K562 (cell line): ENCODE results near the gene SHISAL1. TPM values are rescaled to one million over a fixed set of nuclear protein-coding genes. Genes with fewer than 3 reads are reported as not detected.

Experiments used
- ATAC-seq: fragments of 200-7000 bp; cut with Tn5 transposase; 3 replicates; pipeline ENCODE4 v1.9.1; 2020; ENCODE audit warnings: moderate library complexity
- BruUV-seq: library from RNA; stranded (reverse); fragments of 400-500 nt; replicated peaks from 2 replicates; lab custom pipeline; 2021; lab: Mats Ljungman, UMichigan
- CTCF ChIA-PET: fragments of 300-600 bp; formaldehyde crosslinking; extraction: SDS; loops from one replicate; lab custom pipeline; 2021; ENCODE audit warnings: low intra/inter-chr PET ratio; lab: Yijun Ruan, JAX
- POLR2A ChIA-PET: fragments of 300-600, 350-650 bp; sonication (Branson Sonifier 250); formaldehyde crosslinking; extraction: SDS; loops from one replicate; lab custom pipeline; 2021; ENCODE audit warnings: antibody characterized with exemption, inconsistent platforms; lab: Yijun Ruan, JAX
- DNase-seq, 4 experiments: peaks; one replicate each; pipeline versions ENCODE4 v3.0.0 to v3.0.0-alpha.2; 2011 to 2018; ENCODE audit warnings: low spot score in 3 of 4, mixed read lengths in 3 of 4; ENCODE audit errors: extremely low read depth in 1 of 4
- FAIRE-seq: peaks from 2 replicates; lab custom pipeline; 2011; peaks lifted over from hg19 to GRCh38; lab: Jason Lieb, UNC
- H2AFZ ChIP-seq: 2 replicates; pipeline ENCODE4 v1.6.0; 2011; ENCODE audit warnings: low read depth, low read length, control low read depth, inconsistent platforms
- H3K27ac ChIP-seq: fragments of 200-600 bp; 3 replicates; pipeline ENCODE4 v1.8.0; 2011; ENCODE audit warnings: low read depth, mild to moderate bottlenecking, control low read depth, inconsistent platforms, low read length, moderate library complexity, mixed read lengths; ENCODE audit errors: extremely low read depth
- H3K27me3 ChIP-seq, 2 experiments: fragments of 300-600 bp in 1 of 2; 2 replicates in 1 of 2; 3 replicates in 1 of 2; pipeline versions ENCODE4 v1.6.0 to v1.8.0; 2011; ENCODE audit warnings: inconsistent platforms in 2 of 2, low read length in 2 of 2, mild to moderate bottlenecking in 1 of 2, mixed read lengths in 1 of 2, moderate library complexity in 1 of 2; ENCODE audit not compliant: control insufficient read depth in 2 of 2, insufficient read depth in 2 of 2
- H3K36me3 ChIP-seq: fragments of 300-600 bp; 3 replicates; pipeline ENCODE4 v1.8.0; 2011; ENCODE audit warnings: mild to moderate bottlenecking, low read length, inconsistent platforms; ENCODE audit not compliant: control insufficient read depth, insufficient read depth
- H3K4me1 ChIP-seq, 2 experiments: fragments of 200-600 bp in 1 of 2; replicated peaks in 1 of 2; 2 replicates in 1 of 2; 3 replicates in 1 of 2; pipeline versions ENCODE4 v1.5.1 to v1.8.0; 2011; ENCODE audit warnings: inconsistent platforms in 2 of 2, low read length in 2 of 2, mild to moderate bottlenecking in 1 of 2, mixed read lengths in 1 of 2, moderate library complexity in 1 of 2; ENCODE audit not compliant: control insufficient read depth in 2 of 2, insufficient read depth in 2 of 2
- H3K4me2 ChIP-seq: 2 replicates; pipeline ENCODE4 v1.6.1; 2011; ENCODE audit warnings: low read length, control low read depth, inconsistent platforms, mixed read lengths; ENCODE audit not compliant: insufficient read depth
- H3K4me3 ChIP-seq: fragments of 200-600 bp; sonication (generic), shearing (Covaris generic); 2 replicates; pipeline ENCODE4 v1.5.1; 2016; ENCODE audit warnings: control low read depth, inconsistent platforms
- H3K79me2 ChIP-seq: fragments of 200-600 bp; 3 replicates; pipeline ENCODE4 v1.8.0; 2011; ENCODE audit warnings: low read length, inconsistent platforms; ENCODE audit not compliant: control insufficient read depth, insufficient read depth
- H3K9ac ChIP-seq, 2 experiments: 2 replicates each; pipeline versions ENCODE4 v1.6.0 to v1.6.1; 2011; ENCODE audit warnings: low read depth in 2 of 2, low read length in 2 of 2, control low read depth in 1 of 2, inconsistent platforms in 1 of 2, mild to moderate bottlenecking in 1 of 2, mixed read lengths in 1 of 2; ENCODE audit not compliant: insufficient read depth in 1 of 2
- H3K9me1 ChIP-seq: one replicate; pipeline ENCODE4 v1.6.0; 2011; ENCODE audit warnings: inconsistent platforms, mild to moderate bottlenecking, low read length, moderate library complexity; ENCODE audit not compliant: control insufficient read depth, insufficient read depth
- H3K9me3 ChIP-seq: replicated peaks from 2 replicates; pipeline ENCODE4 v1.5.1; 2011; ENCODE audit warnings: low read depth, low read length, inconsistent platforms; ENCODE audit not compliant: control insufficient read depth, insufficient read depth
- H4K20me1 ChIP-seq: replicated peaks from 2 replicates; pipeline ENCODE4 v1.6.1; 2011; ENCODE audit warnings: low read length, inconsistent platforms, mixed read lengths; ENCODE audit not compliant: control insufficient read depth, insufficient read depth
- ILK ChIP-seq: fragments of 450-650 bp; IDR thresholded peaks from 2 replicates; pipeline ENCODE4 v1.6.1; 2016; ENCODE audit warnings: missing genetic modification characterization, low read depth, mild to moderate bottlenecking, missing compliant biosample characterization, moderate library complexity, borderline replicate concordance
- IRF2 ChIP-seq: sonication (generic); formaldehyde crosslinking; IDR thresholded peaks from 2 replicates; pipeline ENCODE4 v1.8.1; 2022; ENCODE audit warnings: mild to moderate bottlenecking, missing genetic modification reagents
- MXI1 ChIP-seq: IDR thresholded peaks from 2 replicates; pipeline ENCODE4 v1.6.1; 2011; ENCODE audit warnings: low read depth, mild to moderate bottlenecking, improper control_type of control experiment, low read length
- NEUROD1 ChIP-seq: fragments of 150-350 bp; IDR thresholded peaks from 2 replicates; pipeline ENCODE4 v1.6.1; 2014; ENCODE audit warnings: borderline replicate concordance, low read length, low read depth; ENCODE audit not compliant: partially characterized antibody
- NFIC ChIP-seq: fragments of 450-650 bp; IDR thresholded peaks from 2 replicates; pipeline ENCODE4 v1.6.1; 2017; ENCODE audit warnings: mild to moderate bottlenecking, inconsistent platforms
- POLR2B ChIP-seq: fragments of 450-650 bp; IDR thresholded peaks from 2 replicates; pipeline ENCODE4 v1.6.1; 2018; ENCODE audit warnings: low read depth; ENCODE audit not compliant: partially characterized antibody
- RBM17 ChIP-seq: fragments of 200-400 bp; formaldehyde crosslinking; IDR thresholded peaks from 2 replicates; pipeline ENCODE4 v1.6.1; 2017; ENCODE audit warnings: low read depth, mild to moderate bottlenecking, low read length, borderline replicate concordance
- STAT5A ChIP-seq: IDR thresholded peaks from 2 replicates; pipeline ENCODE4 v1.6.1; 2012; ENCODE audit warnings: low read length, inconsistent platforms, borderline replicate concordance
- TAF15 ChIP-seq: fragments of 200-400 bp; formaldehyde crosslinking; IDR thresholded peaks from 2 replicates; pipeline ENCODE4 v1.6.1; 2017; ENCODE audit warnings: mild to moderate bottlenecking, low read depth, low read length, moderate library complexity
- ZNF586 ChIP-seq: fragments of 450-650 bp; formaldehyde crosslinking; conservative IDR thresholded peaks from 2 replicates; pipeline ENCODE4 v1.4.0; 2020; ENCODE audit warnings: mild to moderate bottlenecking, moderate library complexity
- ZNF780A ChIP-seq: fragments of 250-450 bp; sonication (Bioruptor Pico); IDR thresholded peaks from 2 replicates; pipeline ENCODE4 v1.5.0; 2021; ENCODE audit warnings: mild to moderate bottlenecking
- WGBS: fragments of 100-300 bp; shearing (Covaris generic); methylation state at CpG from one replicate; pipeline ENCODE4 v1.1.6; 2016; ENCODE audit warnings: low coverage, mixed read lengths; ENCODE audit not compliant: insufficient coverage; ENCODE audit errors: missing lambda C conversion rate; 5-methylcytosine and 5-hydroxymethylcytosine counted together
- in situ Hi-C: fragments of 300-500 bp; cut with MboI; formaldehyde crosslinking; loops from 4 replicates; pipeline ENCODE4 v1.15.0; 2018; ENCODE audit warnings: inconsistent platforms, mixed read lengths
- intact Hi-C: fragments of 100-400 bp; cut with micrococcal nuclease; formaldehyde crosslinking; loops from 2 replicates; pipeline ENCODE4 v1.14.2; 2022
- polyA plus RNA-seq, 8 experiments: library from polyadenylated mRNA; depleted of rRNA in 4 of 8; stranded (reverse) in 5 of 8; unstranded in 3 of 8; fragments of >200 nt; fragmentation: Nextera tagmentation in 2 of 8; fragmentation: Illumina TruSeq in 1 of 8; extraction: Ambion mirVana in 2 of 8; extraction: Trizol in 1 of 8; gene quantifications; 2 replicates each; pipeline versions ENCODE4 v1.2.1 to v1.2.3, GENCODE V29; 2011 to 2014; ENCODE audit warnings: inconsistent platforms in 1 of 8, missing spikeins in 1 of 8
- total RNA-seq, 7 experiments: library from RNA; depleted of rRNA in 6 of 7; stranded (reverse); fragments of >200 nt in 6 of 7; fragmentation: Illumina TruSeq in 2 of 7; extraction: Trizol in 2 of 7; gene quantifications; 2 replicates each; pipeline versions ENCODE4 v1.2.1 to v1.2.3, GENCODE V29; 2011 to 2021; ENCODE audit warnings: low replicate concordance in 1 of 7
- TF ChIP-seq, protein P1 (sequence below): sonication (generic); formaldehyde crosslinking; IDR thresholded peaks from 2 replicates; pipeline ENCODE4 v1.5.0; 2020; ENCODE audit warnings: missing genetic modification reagents

The SHISAL1 gene
- total and polyA plus RNA-seq, 9 of the 15 experiments (the other 6 are each of a cell fraction or from before 2014, with no cell fraction given) = not detected

DNA sequence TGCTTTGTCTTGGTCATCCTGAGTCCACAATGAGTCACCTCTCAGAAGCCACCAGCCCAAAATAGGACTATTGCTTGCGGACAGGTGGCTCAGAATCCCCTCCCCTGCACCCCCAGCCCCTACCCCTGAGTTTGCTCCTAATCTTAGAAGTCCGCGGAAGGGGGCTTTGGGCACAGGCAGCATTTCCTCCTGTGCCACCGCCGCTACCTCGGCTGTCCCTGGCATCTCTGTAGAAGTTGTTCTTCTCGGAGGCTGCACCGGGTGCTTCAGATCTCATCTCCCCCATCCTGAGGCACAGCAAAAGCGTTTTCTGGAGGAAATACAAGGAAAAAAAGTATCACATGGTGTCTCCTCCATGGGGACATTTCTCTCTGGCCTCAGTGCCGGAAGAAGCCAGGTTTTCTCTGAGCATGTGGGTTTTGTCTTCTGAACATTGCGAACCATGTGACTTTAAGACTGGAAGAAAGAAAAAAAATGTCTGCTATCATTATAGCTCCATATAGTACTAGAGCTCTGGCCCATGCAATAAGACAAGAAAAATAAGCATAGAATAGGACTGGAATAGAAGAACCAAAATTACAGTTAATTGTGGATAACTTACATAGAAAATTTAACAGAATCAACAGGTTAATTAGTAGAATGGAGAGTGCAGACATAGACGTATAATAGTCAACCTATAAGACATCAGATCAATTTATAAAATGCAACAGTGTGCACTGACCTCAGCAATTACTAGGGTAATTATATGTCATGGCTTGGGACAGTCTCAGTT is 63.2 kb downstream of the SHISAL1 start:
- H3K79me2 ChIP-seq = no peaks in the 10 kb centered on the region
- H3K27ac ChIP-seq = no peak overlapping the region
- H2AFZ ChIP-seq = no peak overlapping the region
- intact Hi-C loops (no loop called here), in situ Hi-C loops (no loop called here)
- CTCF ChIA-PET = no interaction called here
- no peak overlapping the region for H3K4me3 ChIP-seq
- no peak overlapping the region for H3K9ac ChIP-seq
- no peaks in the 10 kb centered on the region for H4K20me1 ChIP-seq
- no peaks in the 10 kb centered on the region; a peak in 1 of 5 replicates for H3K27me3 ChIP-seq
- no peaks in the 10 kb centered on the region for H3K9me3 ChIP-seq
- no peak overlapping the region for H3K4me2 ChIP-seq
- 5% methylated on average over 9 of the region's 12 CpGs for WGBS
- DNase-seq (no peak), FAIRE-seq (no peak), ATAC-seq (no peak)
- no peaks in the 10 kb centered on the region for H3K36me3 ChIP-seq
- H3K9me1 ChIP-seq = no peaks in the 10 kb centered on the region
- POLR2A ChIA-PET = no interaction called here
- TF ChIP-seq ZNF780A (CRISPR knock-in tag) = no peak
- no peak for TF ChIP-seq POLR2B
- TF ChIP-seq IRF2 (CRISPR knock-in tag) = no peak
- no peak for TF ChIP-seq NFIC
- no peak for TF ChIP-seq NEUROD1
- no peak for TF ChIP-seq RBM17
- TF ChIP-seq, protein P1, sequence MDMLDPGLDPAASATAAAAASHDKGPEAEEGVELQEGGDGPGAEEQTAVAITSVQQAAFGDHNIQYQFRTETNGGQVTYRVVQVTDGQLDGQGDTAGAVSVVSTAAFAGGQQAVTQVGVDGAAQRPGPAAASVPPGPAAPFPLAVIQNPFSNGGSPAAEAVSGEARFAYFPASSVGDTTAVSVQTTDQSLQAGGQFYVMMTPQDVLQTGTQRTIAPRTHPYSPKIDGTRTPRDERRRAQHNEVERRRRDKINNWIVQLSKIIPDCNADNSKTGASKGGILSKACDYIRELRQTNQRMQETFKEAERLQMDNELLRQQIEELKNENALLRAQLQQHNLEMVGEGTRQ (CRISPR knock-in tag) = no peak
- no peak for TF ChIP-seq ILK (tag)
- no peak for TF ChIP-seq STAT5A
- TF ChIP-seq MXI1 = no peak
- TF ChIP-seq TAF15 = no peak
- no peak for TF ChIP-seq ZNF586 (CRISPR knock-in tag)
- no peaks in the 10 kb centered on the region for H3K4me1 ChIP-seq
- BruUV-seq = no TSS peak
